ENCODE results near the gene AGRN. TPM values are rescaled to one million over a fixed set of nuclear protein-coding genes. Genes with fewer than 3 reads are reported as not detected.

AGRN gene
- total RNA-seq, result 135 TPM
- long read RNA-seq, transcript AGRN-203 (3 exons, 3,385 nt), result major isoform, 5 of 257 reads
- long read RNA-seq, partial matches to known transcripts, result 219 of 257 reads
- long read RNA-seq, other reads (novel, unspliced or antisense), result 33 of 257 reads

DNA sequence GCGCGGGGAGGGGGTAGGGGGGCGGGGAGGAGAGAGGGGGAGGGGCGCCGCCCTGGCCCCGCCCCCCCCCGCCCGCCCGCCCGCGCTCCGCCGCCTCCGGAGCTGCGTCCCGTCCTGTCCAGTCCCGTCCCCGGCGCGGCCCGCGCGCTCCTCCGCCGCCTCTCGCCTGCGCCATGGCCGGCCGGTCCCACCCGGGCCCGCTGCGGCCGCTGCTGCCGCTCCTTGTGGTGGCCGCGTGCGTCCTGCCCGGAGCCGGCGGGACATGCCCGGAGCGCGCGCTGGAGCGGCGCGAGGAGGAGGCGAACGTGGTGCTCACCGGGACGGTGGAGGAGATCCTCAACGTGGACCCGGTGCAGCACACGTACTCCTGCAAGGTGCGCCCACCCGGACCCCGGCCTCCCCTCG lies at the start of gene AGRN:
AGRN (plus strand) TSS at position 121 of the 405 bp plus-strand sequence; CDS start at position 174, 53 bp downstream.
- intact Hi-C loops (cut with DNase I), result no loop called here
- DNase-seq (no peak), ATAC-seq (peak; percentile 37)
- TF ChIP-seq, protein P1, sequence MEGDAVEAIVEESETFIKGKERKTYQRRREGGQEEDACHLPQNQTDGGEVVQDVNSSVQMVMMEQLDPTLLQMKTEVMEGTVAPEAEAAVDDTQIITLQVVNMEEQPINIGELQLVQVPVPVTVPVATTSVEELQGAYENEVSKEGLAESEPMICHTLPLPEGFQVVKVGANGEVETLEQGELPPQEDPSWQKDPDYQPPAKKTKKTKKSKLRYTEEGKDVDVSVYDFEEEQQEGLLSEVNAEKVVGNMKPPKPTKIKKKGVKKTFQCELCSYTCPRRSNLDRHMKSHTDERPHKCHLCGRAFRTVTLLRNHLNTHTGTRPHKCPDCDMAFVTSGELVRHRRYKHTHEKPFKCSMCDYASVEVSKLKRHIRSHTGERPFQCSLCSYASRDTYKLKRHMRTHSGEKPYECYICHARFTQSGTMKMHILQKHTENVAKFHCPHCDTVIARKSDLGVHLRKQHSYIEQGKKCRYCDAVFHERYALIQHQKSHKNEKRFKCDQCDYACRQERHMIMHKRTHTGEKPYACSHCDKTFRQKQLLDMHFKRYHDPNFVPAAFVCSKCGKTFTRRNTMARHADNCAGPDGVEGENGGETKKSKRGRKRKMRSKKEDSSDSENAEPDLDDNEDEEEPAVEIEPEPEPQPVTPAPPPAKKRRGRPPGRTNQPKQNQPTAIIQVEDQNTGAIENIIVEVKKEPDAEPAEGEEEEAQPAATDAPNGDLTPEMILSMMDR (IDR thresholded peaks at IDR 0.05), result no peak
- no peaks in the 10 kb centered on the region for H3K9me3 ChIP-seq
- H3K4me1 ChIP-seq, result peaks cover 32% of the 10 kb centered on the region
- no peaks in the 10 kb centered on the region for H3K27me3 ChIP-seq
- peak within 1 kb of the TSS; percentile 80 for H3K27ac ChIP-seq
- H3K36me3 ChIP-seq, result no peaks in the 10 kb centered on the region
- H3K4me3 ChIP-seq, result peak within 1 kb of the TSS; percentile 63

DNA sequence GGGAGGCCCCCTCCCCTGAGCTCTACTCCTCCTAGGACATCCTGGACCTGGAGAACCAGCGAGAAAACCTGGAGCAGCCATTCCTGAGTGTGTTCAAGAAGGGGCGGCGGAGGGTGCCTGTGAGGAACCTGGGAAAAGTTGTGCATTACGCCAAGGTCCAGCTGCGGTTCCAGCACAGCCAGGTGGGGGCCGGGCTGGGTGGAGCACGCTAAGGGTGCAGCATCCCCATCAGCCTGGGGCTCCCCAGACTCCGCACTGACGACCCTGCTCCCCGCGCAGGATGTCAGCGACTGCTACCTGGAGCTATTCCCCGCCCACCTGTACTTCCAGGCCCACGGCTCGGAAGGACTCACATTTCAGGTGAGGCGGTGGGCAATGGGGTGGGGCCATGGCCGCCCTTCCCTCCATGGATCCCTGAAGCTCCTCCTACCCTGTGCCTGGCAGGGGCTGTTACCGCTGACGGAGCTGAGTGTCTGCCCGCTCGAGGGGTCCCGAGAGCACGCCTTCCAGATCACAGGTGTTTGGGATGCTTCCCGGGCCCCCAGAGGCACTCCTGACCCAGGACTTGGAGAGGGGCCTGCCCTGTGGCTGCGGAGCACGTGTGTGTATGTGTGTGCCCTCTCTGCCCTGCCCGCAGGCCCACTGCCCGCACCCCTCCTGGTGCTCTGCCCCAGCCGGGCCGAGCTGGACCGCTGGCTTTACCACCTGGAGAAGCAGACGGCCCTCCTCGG lies 49.5 kb upstream of the AGRN start:
- no peaks in the 10 kb centered on the region for H3K36me3 ChIP-seq
- no peak overlapping the region for H3K27ac ChIP-seq
- intact Hi-C loops (cut with DNase I), result no loop called here
- TF ChIP-seq, protein P1 (IDR thresholded peaks at IDR 0.05), result no peak
- DNase-seq, result no peak
- no peak overlapping the region for H3K4me3 ChIP-seq
- H3K27me3 ChIP-seq, result peaks cover 33% of the 10 kb centered on the region
- peaks cover 12% of the 10 kb centered on the region for H3K4me1 ChIP-seq
- ATAC-seq, result no peak
- H3K9me3 ChIP-seq, result no peaks in the 10 kb centered on the region

DNA sequence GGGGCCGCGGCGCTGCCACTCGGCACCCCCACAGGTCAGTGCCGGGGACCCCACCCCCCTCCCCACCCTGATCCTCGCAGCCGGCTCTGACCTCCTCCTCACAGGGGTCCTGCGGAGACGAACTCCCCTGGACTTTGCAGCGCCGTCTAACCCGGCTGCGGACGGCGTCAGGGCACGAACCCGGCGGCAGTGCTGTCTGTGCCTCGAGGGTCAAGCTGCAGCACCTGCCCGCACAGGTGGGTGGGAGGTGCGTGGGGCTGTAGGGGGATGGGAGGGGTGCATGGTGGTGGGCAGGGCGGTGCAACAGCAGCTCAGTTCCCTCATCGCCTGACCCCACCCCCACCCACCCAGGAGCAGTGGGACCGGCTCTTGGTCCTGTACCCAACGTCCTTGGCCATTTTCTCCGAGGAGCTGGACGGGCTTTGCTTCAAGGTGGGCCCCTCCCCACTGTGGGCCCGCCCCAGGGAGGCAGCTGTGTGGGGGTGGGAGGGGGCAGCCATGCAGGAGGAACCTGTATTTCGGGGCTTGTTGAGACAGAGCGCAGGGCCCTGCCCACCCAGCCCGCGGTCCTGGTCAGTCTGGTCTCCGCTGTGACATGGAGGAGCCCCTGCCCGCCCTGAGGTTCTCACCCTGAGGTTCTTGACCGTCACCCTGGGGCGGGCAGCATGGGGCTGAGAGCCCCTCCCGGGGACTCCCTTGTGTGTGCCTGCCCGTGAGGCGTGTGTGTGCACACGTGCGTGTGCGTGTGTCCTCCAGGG lies 48.8 kb upstream of the AGRN start:
- Histone ChIP-seq H3K4me3 (no peak overlapping the region), H3K4me1 (peaks cover 12% of the 10 kb centered on the region), H3K36me3 (no peaks in the 10 kb centered on the region), H3K27me3 (peaks cover 40% of the 10 kb centered on the region), H3K9me3 (no peaks in the 10 kb centered on the region), H3K27ac (no peak overlapping the region)
- intact Hi-C loops (cut with DNase I), result no loop called here
- TF ChIP-seq, protein P1 (IDR thresholded peaks at IDR 0.05), result no peak
- ATAC-seq (no peak), DNase-seq (no peak)

DNA sequence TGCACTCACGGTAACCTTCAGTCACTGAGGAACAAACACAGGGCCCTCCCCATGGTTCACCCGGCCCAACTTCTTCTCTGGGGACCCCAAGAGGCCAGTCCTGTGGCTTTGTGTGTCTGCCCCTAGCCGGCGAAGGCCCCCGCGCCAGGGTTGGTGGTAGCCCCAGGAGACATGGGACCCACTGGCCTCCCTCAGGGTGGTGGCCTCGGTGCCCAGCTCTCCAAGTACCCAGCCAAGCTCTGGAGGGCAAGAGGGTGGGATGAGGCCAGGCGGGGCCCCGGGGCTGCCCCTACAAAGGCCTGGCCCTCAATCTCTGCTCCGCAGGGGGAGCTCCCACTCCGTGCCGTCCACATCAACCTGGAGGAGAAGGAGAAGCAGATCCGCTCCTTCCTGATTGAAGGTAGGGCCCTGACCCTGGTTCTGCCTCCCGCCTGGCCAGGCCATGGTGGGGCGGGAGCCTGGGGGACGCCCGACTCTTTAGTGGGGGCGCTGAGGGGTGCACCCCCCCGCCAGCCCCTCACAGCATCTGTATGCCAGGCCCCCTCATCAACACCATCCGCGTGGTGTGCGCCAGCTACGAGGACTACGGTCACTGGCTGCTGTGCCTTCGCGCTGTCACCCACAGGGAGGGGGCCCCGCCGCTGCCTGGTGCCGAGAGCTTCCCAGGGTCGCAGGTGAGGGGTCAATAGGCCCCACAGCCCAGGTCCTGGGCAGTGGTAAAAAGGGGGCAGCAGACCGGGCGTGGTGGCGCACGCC lies 48.0 kb upstream of the AGRN start:
- no peak for ATAC-seq
- no peak overlapping the region for H3K4me3 ChIP-seq
- DNase-seq, result no peak
- no peak overlapping the region for H3K27ac ChIP-seq
- H3K4me1 ChIP-seq, result peaks cover 11% of the 10 kb centered on the region
- TF ChIP-seq, protein P1 (IDR thresholded peaks at IDR 0.05), result no peak
- H3K27me3 ChIP-seq, result peaks cover 43% of the 10 kb centered on the region
- H3K9me3 ChIP-seq, result no peaks in the 10 kb centered on the region
- intact Hi-C loops (cut with DNase I), result no loop called here
- no peaks in the 10 kb centered on the region for H3K36me3 ChIP-seq

DNA sequence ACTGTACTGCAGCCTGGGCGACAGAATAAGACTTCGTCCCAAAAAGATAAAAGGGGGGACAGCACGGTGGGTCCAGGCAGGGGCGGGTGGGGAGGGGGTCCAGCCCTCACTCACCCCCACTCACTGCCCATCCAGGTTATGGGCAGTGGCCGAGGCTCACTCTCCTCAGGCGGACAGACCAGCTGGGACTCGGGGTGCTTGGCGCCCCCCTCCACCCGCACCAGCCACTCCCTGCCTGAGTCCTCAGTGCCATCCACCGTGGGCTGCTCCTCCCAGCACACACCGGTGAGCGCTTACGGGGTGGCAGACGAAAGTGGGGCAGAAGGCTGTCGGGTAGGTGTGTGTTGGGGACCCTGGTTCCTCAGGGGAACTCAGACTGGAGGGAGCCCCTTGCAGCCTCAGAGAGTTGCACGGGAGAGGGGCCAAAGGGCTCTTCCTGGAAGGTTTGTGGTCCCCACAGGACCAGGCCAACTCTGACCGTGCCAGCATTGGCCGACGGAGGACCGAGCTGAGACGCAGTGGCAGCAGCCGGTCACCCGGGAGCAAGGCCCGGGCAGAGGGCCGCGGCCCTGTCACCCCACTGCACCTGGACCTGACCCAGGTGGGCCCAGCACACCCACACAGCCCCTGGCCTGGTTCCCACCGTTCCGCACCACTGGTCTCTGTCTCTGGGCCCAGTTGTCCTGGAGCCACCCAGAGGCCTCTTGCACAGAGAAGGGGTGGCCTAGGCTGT lies 47.0 kb upstream of the AGRN start:
- no peaks in the 10 kb centered on the region for H3K36me3 ChIP-seq
- DNase-seq, result no peak
- TF ChIP-seq, protein P1 (IDR thresholded peaks at IDR 0.05), result no peak

More for the DNA sequence above, 47.0 kb upstream of the AGRN start:
- Histone ChIP-seq H3K27ac (no peak overlapping the region), H3K4me3 (no peak overlapping the region), H3K9me3 (no peaks in the 10 kb centered on the region), H3K27me3 (peaks cover 43% of the 10 kb centered on the region), H3K4me1 (peaks cover 7% of the 10 kb centered on the region)
- ATAC-seq, result no peak
- intact Hi-C loops (cut with DNase I), result no loop called here

All from upper lobe of right lung (tissue), 1 donor.